Measurements from ENCODE around the gene SH2D2A.

The SH2D2A gene

GRCh38 chr1:156805766-156806511 is 10.7 kb downstream of the SH2D2A start:
- no peak for DNase-seq (ENCODE audit: extremely low read depth in 1 of 2, low read depth in 1 of 2)

GRCh38 chr1:156804572-156805243 is 11.9 kb downstream of the SH2D2A start:
- no peak for DNase-seq (ENCODE audit: extremely low read depth in 1 of 2, low read depth in 1 of 2)

GRCh38 chr1:156804026-156804425 is 12.6 kb downstream of the SH2D2A start:
- no peak for DNase-seq (ENCODE audit: extremely low read depth in 1 of 2, low read depth in 1 of 2)

- no peak for DNase-seq (ENCODE audit: extremely low read depth in 1 of 2, low read depth in 1 of 2)
Measured at GRCh38 chr1:156803086-156803851, 13.4 kb downstream of the SH2D2A start.

- no peak for DNase-seq (ENCODE audit: extremely low read depth in 1 of 2, low read depth in 1 of 2)
Measured at GRCh38 chr1:156802421-156802935, 14.2 kb downstream of the SH2D2A start.

- DNase-seq (ENCODE audit: extremely low read depth in 1 of 2, low read depth in 1 of 2), result no peak
Measured at GRCh38 chr1:156801409-156802121, 15.1 kb downstream of the SH2D2A start.

- DNase-seq (ENCODE audit: extremely low read depth in 1 of 2, low read depth in 1 of 2), result no peak
Measured at GRCh38 chr1:156797212-156797871, 19.3 kb downstream of the SH2D2A start.

- no peak for DNase-seq (ENCODE audit: extremely low read depth in 1 of 2, low read depth in 1 of 2)
Measured at GRCh38 chr1:156796340-156797097, 20.1 kb downstream of the SH2D2A start.

GRCh38 chr1:156795787-156796186 is 20.9 kb downstream of the SH2D2A start:
- DNase-seq (ENCODE audit: extremely low read depth in 1 of 2, low read depth in 1 of 2), result no peak

- no peak for DNase-seq (ENCODE audit: extremely low read depth in 1 of 2, low read depth in 1 of 2)
Measured at GRCh38 chr1:156795374-156795733, 21.3 kb downstream of the SH2D2A start.

GRCh38 chr1:156794506-156795373 is 21.9 kb downstream of the SH2D2A start:
- DNase-seq (ENCODE audit: extremely low read depth in 1 of 2, low read depth in 1 of 2), result no peak

- DNase-seq (ENCODE audit: extremely low read depth in 1 of 2, low read depth in 1 of 2), result no peak
Measured at GRCh38 chr1:156789621-156790318, 26.9 kb downstream of the SH2D2A start.

GRCh38 chr1:156788136-156788535 is 28.5 kb downstream of the SH2D2A start:
- DNase-seq (ENCODE audit: extremely low read depth in 1 of 2, low read depth in 1 of 2), result no peak

GRCh38 chr1:156786640-156787039 is 30.0 kb downstream of the SH2D2A start:
- DNase-seq (ENCODE audit: extremely low read depth in 1 of 2, low read depth in 1 of 2), result no peak

GRCh38 chr1:156785458-156785857 is 31.2 kb downstream of the SH2D2A start:
- DNase-seq (ENCODE audit: extremely low read depth in 1 of 2, low read depth in 1 of 2), result no peak

- no peak for DNase-seq (ENCODE audit: extremely low read depth in 1 of 2, low read depth in 1 of 2)
Measured at GRCh38 chr1:156781585-156782186, 35.0 kb downstream of the SH2D2A start.

- DNase-seq (ENCODE audit: extremely low read depth in 1 of 2, low read depth in 1 of 2), result no peak
Measured at GRCh38 chr1:156777573-156777972, 39.1 kb downstream of the SH2D2A start.

- no peak for DNase-seq (ENCODE audit: extremely low read depth in 1 of 2, low read depth in 1 of 2)
Measured at GRCh38 chr1:156776942-156777341, 39.7 kb downstream of the SH2D2A start.

All from stimulated activated CD8-positive, alpha-beta memory T cell treated with anti-CD3 and anti-CD28 coated beads, Interleukin-7, amount 100 ng/mL, for 48 hours (primary cell).